ENCODE measurements around the gene RPS6KB2.

RPS6KB2 gene

DNA sequence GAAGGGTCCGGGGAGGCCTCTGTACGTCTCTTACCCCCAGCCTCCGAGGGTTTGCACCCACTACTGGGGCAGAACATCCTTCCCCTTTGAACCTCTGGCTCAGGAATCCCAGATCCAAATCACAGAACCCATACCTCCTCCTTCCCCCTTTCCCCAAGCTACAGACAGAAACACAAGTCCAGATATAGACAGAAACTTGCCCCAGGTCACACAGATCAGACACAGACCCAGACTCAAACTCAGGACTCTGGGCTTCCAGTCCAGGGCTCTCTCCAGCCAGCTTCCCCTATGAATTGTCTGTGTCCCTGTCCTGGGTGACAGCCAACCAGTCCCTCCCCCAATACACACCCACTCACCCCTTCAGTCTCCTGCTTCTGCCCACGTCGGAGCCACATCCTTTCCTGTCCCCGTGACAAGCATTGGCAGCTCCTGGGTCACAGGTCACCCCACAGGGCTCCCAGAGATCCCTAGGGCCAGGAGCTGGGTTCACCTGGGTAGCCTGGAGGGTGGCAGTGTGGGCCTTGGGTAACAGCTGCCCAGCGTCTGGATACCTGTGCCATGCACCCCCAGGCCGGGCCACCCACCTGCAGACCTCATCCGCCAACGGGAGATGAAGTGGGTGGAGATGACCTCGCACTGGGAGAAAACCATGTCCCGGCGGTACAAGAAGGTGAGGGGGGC lies 23.6 kb upstream of the RPS6KB2 start:
- no peak overlapping the region for H3K4me3 ChIP-seq (replicated peaks; ENCODE audit: low read depth, low read length)
- DNase-seq (ENCODE audit: low read depth) = no peak
- TF ChIP-seq CTCF (IDR thresholded peaks at IDR 0.05; ENCODE audit: low read length, missing control alignments) = no peak

DNA sequence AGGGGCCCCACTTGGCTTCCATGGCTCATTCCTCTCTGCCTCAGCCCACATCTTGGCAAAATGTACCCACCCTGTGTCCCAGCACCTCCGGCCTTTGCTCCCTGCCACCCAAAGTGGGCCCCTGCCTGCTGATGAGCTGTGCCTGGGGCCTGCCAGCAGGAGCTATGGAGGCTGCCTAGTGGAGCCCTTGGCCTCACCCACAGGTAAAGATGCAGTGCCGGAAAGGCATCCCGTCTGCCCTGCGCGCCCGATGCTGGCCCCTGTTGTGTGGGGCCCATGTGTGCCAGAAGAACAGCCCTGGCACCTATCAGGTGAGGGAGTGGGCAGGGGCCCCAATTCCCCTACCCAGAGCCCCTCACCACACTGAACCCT lies 23.1 kb upstream of the RPS6KB2 start:
- TF ChIP-seq CTCF (IDR thresholded peaks at IDR 0.05; ENCODE audit: low read length, missing control alignments) = no peak
- no peak for DNase-seq (ENCODE audit: low read depth)
- H3K4me3 ChIP-seq (replicated peaks; ENCODE audit: low read depth, low read length) = no peak overlapping the region

- TF ChIP-seq CTCF (IDR thresholded peaks at IDR 0.05; ENCODE audit: low read length, missing control alignments) = no peak
- DNase-seq (ENCODE audit: low read depth) = no peak
- no peak overlapping the region for H3K4me3 ChIP-seq (replicated peaks; ENCODE audit: low read depth, low read length)
Observed at GRCh38 chr11:67405688-67406339, 22.5 kb upstream of the RPS6KB2 start.

GRCh38 chr11:67406420-67406968 lies 21.8 kb upstream of the RPS6KB2 start:
- no peak for DNase-seq (ENCODE audit: low read depth)
- TF ChIP-seq CTCF (IDR thresholded peaks at IDR 0.05; ENCODE audit: low read length, missing control alignments) = no peak
- no peak overlapping the region for H3K4me3 ChIP-seq (replicated peaks; ENCODE audit: low read depth, low read length)

DNA sequence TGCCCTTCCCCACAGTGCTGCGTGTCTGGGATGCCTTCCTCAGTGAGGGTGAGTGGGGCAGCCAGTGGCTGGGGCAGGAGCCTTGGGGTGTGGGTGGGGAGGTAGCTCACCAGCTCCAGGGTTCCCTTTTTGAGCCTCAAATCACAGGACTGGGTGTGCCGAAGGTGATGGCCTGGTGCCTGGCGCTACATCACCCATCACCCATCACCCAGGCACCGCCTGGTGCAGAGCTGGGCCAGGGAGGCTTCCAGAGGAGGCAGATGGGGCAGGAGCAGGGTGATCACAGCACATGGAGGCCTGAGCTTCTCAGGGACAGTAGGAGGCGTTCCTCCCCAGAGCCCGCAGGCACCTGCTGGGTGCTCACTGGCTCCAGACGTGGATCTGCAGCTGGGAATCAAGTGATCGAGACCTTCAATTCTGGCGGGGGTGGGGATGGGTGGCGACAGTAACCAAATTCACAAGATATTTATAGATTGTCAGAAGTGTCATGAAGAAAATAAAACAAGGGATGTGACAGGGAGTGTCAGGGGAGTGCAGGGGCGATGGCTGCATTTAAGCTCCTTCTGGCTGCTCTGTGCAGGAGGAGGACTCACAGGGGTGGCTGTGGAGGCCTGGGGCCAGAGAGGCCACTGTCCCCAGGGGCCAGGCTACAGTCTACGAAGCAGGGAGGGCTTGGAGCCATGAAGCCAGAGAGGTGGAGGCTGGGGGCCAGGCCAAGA lies 21.2 kb upstream of the RPS6KB2 start:
- no peak for TF ChIP-seq CTCF (IDR thresholded peaks at IDR 0.05; ENCODE audit: low read length, missing control alignments)
- no peak overlapping the region for H3K4me3 ChIP-seq (replicated peaks; ENCODE audit: low read depth, low read length)
- no peak for DNase-seq (ENCODE audit: low read depth)

DNA sequence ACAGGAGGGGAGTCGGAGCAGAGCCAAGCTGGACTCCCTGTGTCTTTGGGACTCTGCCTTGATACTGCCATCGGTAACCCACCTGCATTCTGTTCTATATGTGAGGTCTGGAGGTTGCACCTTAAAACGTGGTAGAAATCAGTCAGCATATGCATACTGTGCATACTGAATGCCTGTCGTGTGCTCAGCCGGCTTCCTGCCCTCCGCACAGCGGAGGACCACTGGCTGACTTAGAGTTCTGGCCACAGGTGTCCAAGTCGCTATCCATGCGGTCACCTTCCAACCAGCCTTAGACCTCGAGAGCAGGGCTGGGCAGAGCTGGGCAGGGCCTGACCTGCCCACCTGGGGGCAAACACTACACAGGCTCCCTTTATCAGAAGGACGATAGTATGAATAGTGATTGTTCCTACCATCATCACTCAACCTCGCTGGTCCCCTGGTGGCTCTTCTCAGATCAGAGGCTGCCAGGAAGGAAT lies 20.6 kb upstream of the RPS6KB2 start:
- no peak for TF ChIP-seq CTCF (IDR thresholded peaks at IDR 0.05; ENCODE audit: low read length, missing control alignments)
- H3K4me3 ChIP-seq (replicated peaks; ENCODE audit: low read depth, low read length) = no peak overlapping the region
- DNase-seq (ENCODE audit: low read depth) = no peak

Data from fibroblast of pulmonary artery (primary cell).